ENCODE measurements around the gene CAMK2G. TPM values are rescaled to one million over a fixed set of nuclear protein-coding genes. Genes with fewer than 3 reads are reported as not detected.
"Not testable (repeated sequence)": the region's sequence is repeated elsewhere in the genome, so short reads cannot be mapped to it uniquely, and the experiment has no call there.

CAMK2G gene
- 50.3 and 68.4 TPM in 2 replicates for polyA plus RNA-seq (2014; cell fraction: cytosol; rRNA removed)
- 118 and 135 TPM in 2 replicates for polyA plus RNA-seq (2014; cell fraction: nucleus; rRNA removed)

- peak; percentile 83 for DNase-seq (ENCODE audit: low spot score)
These were observed at the start of gene CAMK2G for GRCh38 chr10:73874267-73875138. TSS of gene CAMK2G (minus strand) at chr10:73874555. CDS start at chr10:73874461, 94 bp downstream.

GRCh38 chr10:73922864-73923133 lies 48.4 kb upstream of the CAMK2G start:
- no peak for DNase-seq (ENCODE audit: low spot score)

GRCh38 chr10:73922007-73922863 lies 47.9 kb upstream of the CAMK2G start:
- no peak for DNase-seq (ENCODE audit: low spot score)

- no peak for DNase-seq (ENCODE audit: low spot score)
These were observed 45.7 kb upstream of the CAMK2G start for GRCh38 chr10:73920089-73920488.

- not testable (repeated sequence) for DNase-seq (ENCODE audit: low spot score)
These were observed 45.1 kb upstream of the CAMK2G start for GRCh38 chr10:73919481-73919880.

GRCh38 chr10:73917566-73918305 lies 43.4 kb upstream of the CAMK2G start:
- DNase-seq (ENCODE audit: low spot score), result no peak

- no peak for DNase-seq (ENCODE audit: low spot score)
These were observed 42.6 kb upstream of the CAMK2G start for GRCh38 chr10:73916761-73917470.

- DNase-seq (ENCODE audit: low spot score), result no peak
These were observed 41.0 kb upstream of the CAMK2G start for GRCh38 chr10:73915206-73915851.

- DNase-seq (ENCODE audit: low spot score), result no peak
These were observed 39.7 kb upstream of the CAMK2G start for GRCh38 chr10:73914036-73914435.

GRCh38 chr10:73911553-73912004 lies 37.2 kb upstream of the CAMK2G start:
- no peak for DNase-seq (ENCODE audit: low spot score)

GRCh38 chr10:73910764-73911552 lies 36.6 kb upstream of the CAMK2G start, which contains the start of gene PLAU:
TSS of gene PLAU (plus strand) at chr10:73911132. CDS start at chr10:73911556, 424 bp downstream.
- DNase-seq (ENCODE audit: low spot score), result peak; percentile 29

- DNase-seq (ENCODE audit: low spot score), result peak; percentile 32
These were observed 36.0 kb upstream of the CAMK2G start for GRCh38 chr10:73910401-73910763.

- DNase-seq (ENCODE audit: low spot score), result no peak
These were observed 35.3 kb upstream of the CAMK2G start for GRCh38 chr10:73909540-73910115.

- no peak for DNase-seq (ENCODE audit: low spot score)
These were observed 34.6 kb upstream of the CAMK2G start for GRCh38 chr10:73908853-73909539.

- no peak for DNase-seq (ENCODE audit: low spot score)
These were observed 33.6 kb upstream of the CAMK2G start for GRCh38 chr10:73907841-73908517.

- peak; percentile 44 for DNase-seq (ENCODE audit: low spot score)
These were observed 32.4 kb upstream of the CAMK2G start for GRCh38 chr10:73906524-73907447.
